Nephron progenitor cell (in vitro differentiated cells): ENCODE data around the gene TPCN1.

ENCODE experiments used
- DNase-seq: peaks from one replicate; pipeline ENCODE4 v3.0.0; 2021
- H3K27ac Mint-ChIP-seq: 2 replicates; pipeline ENCODE4 v1.8.0; 2021; ENCODE audit warnings: mild to moderate bottlenecking, moderate library complexity, mixed read lengths
- H3K27me3 Mint-ChIP-seq: 2 replicates; pipeline ENCODE4 v1.8.0; 2021; ENCODE audit warnings: mild to moderate bottlenecking, low read depth, mixed read lengths; ENCODE audit not compliant: poor library complexity
- H3K36me3 Mint-ChIP-seq: 2 replicates; pipeline ENCODE4 v1.8.0; 2021; ENCODE audit warnings: low read depth, mixed read lengths
- H3K4me1 Mint-ChIP-seq: 2 replicates; pipeline ENCODE4 v1.8.0; 2021; ENCODE audit warnings: mixed read lengths
- H3K4me3 Mint-ChIP-seq: 2 replicates; pipeline ENCODE4 v1.8.0; 2021; ENCODE audit warnings: mild to moderate bottlenecking, moderate library complexity, mixed read lengths
- H3K9me3 Mint-ChIP-seq: 2 replicates; pipeline ENCODE4 v1.8.0; 2021; ENCODE audit warnings: mild to moderate bottlenecking, moderate library complexity, mixed read lengths
- TF ChIP-seq, protein P1 (sequence below): fragments of 200-600 bp; sonication (generic); IDR thresholded peaks from 2 replicates; pipeline ENCODE4 v1.5.0; 2021; ENCODE audit warnings: antibody characterized with exemption

The TPCN1 gene

DNA sequence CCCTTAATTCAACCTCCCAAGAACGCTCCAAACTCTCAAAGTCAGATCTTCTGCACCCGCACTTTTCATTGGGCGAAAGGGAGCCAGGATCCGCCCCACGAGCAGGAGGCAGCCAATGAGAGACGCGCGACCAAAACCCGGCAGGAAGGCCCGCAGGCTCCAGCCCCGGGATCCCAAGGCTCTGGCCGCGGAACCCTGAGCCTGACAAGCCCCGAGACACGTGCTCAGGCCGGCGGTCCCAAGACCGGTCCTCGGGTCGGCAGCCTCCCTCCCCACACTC is 36.4 kb upstream of the TPCN1 start:
- H3K9me3 Mint-ChIP-seq = no peaks in the 10 kb centered on the region
- H3K4me3 Mint-ChIP-seq = peak overlapping the region; percentile 92
- no peaks in the 10 kb centered on the region for H3K27me3 Mint-ChIP-seq
- peak overlapping the region; percentile 89 for H3K27ac Mint-ChIP-seq
- peaks cover 30% of the 10 kb centered on the region for H3K4me1 Mint-ChIP-seq
- peak; percentile 84 for DNase-seq
- TF ChIP-seq, protein P1, sequence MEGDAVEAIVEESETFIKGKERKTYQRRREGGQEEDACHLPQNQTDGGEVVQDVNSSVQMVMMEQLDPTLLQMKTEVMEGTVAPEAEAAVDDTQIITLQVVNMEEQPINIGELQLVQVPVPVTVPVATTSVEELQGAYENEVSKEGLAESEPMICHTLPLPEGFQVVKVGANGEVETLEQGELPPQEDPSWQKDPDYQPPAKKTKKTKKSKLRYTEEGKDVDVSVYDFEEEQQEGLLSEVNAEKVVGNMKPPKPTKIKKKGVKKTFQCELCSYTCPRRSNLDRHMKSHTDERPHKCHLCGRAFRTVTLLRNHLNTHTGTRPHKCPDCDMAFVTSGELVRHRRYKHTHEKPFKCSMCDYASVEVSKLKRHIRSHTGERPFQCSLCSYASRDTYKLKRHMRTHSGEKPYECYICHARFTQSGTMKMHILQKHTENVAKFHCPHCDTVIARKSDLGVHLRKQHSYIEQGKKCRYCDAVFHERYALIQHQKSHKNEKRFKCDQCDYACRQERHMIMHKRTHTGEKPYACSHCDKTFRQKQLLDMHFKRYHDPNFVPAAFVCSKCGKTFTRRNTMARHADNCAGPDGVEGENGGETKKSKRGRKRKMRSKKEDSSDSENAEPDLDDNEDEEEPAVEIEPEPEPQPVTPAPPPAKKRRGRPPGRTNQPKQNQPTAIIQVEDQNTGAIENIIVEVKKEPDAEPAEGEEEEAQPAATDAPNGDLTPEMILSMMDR = no peak
- H3K36me3 Mint-ChIP-seq = peaks cover 46% of the 10 kb centered on the region

DNA sequence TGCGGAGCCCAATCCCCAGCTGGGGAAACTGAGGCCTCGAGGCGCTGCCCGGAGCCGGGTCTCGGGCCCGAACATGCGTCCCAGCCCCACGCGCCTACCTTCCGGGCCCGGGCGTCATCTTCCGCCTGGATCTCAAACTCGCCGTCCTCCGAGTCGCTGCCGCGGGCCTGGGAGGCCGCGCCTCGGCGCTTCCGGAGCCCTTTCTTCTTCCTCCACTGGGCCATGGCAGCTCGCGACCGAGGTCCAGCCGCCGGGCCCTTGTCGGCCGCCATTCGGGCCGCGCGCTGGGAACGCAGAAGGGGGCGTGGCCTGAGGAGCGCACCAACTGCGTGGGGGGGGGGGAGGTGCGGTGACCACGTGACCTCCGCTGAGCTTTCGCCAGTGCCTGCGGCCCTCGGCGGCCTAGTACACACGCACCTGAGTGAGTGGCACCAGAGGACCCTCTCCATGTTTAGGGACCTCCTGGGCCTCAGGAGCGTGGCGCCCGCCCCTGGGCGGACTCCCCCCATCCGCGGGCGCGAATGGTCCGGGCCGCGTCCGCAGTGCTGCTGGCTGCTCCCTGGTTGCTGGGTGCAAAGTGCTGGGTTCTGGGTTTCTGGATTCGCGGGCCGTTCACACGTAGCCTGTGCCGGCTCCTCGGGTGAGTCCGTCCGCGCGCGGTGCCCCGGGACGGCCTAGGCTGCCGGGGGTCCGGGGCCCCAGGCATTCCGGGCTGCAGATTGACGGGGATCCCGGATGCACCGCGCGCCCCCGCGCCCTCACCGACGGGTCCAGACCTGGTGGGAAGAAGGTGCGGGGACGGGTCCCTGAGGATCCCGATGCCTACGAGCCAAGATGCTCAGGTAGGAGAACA is 35.9 kb upstream of the TPCN1 start, which contains the start of the genes DDX54 and RITA1:
Gene DDX54 (minus strand): TSS at position 299 of the 853 bp plus-strand sequence. CDS start 27 bp downstream, at position 272.
Gene RITA1 (plus strand): TSS at position 542 of the 853 bp plus-strand sequence. CDS start 1,026 bp downstream, outside the sequence.
- peak; percentile 90 for DNase-seq
- no peaks in the 10 kb centered on the region for H3K27me3 Mint-ChIP-seq
- peaks cover 41% of the 10 kb centered on the region for H3K36me3 Mint-ChIP-seq
- peak within 1 kb of the TSS; percentile 92 for H3K4me3 Mint-ChIP-seq
- H3K9me3 Mint-ChIP-seq = no peaks in the 10 kb centered on the region
- peaks cover 32% of the 10 kb centered on the region for H3K4me1 Mint-ChIP-seq
- TF ChIP-seq, protein P1 = no peak
- H3K27ac Mint-ChIP-seq = peak within 1 kb of the TSS; percentile 96

DNA sequence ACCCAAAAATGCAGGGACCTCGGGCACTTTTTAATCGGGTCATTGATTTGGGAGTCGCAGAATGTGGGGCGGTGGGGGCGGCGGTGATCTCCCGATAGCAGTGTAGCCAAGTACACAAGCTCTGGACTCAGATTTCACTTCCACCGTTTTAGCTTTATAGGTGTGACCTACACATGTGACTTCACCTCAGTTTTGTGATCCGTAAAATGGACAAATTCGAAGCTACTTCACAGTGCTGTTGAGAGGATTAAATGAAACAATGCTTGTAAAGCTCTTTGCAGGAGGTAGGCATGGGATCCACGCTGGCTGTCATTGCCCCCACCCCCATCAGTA is 35.3 kb upstream of the TPCN1 start:
- TF ChIP-seq, protein P1 = no peak
- DNase-seq = no peak

DNA sequence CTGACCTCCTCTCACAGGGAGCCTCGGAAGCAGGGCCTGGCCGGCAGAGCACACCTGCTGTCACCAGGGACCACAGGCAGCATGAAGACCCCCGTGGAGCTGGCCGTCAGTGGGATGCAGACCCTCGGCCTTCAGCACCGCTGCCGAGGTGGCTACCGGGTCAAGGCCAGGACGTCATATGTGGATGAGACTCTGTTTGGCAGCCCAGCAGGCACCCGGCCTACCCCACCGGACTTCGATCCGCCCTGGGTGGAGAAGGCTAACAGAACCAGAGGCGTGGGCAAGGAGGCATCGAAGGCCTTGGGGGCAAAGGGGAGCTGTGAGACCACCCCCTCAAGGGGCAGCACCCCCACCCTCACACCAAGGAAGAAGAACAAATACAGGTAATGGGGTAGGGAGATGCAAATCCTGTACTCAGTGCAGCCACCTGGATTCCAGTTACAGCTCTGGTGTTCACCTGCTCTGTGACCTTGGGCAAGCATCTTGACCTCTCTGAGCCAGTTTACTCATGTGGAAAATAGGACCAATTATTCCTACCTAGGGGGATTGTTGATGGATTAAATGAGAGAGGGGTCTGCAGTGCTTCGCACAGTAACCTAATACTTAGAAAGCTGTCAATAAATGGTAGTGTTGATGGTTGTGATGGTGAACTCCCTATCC is 34.5 kb upstream of the TPCN1 start:
- peaks cover 45% of the 10 kb centered on the region for H3K36me3 Mint-ChIP-seq
- no peaks in the 10 kb centered on the region for H3K9me3 Mint-ChIP-seq
- H3K27ac Mint-ChIP-seq = peak overlapping the region; percentile 96
- DNase-seq = no peak
- H3K27me3 Mint-ChIP-seq = no peaks in the 10 kb centered on the region
- peaks cover 39% of the 10 kb centered on the region for H3K4me1 Mint-ChIP-seq
- peak overlapping the region; percentile 92 for H3K4me3 Mint-ChIP-seq
- TF ChIP-seq, protein P1 = no peak

More for the DNA sequence above, 35.3 kb upstream of the TPCN1 start:
- H3K27ac Mint-ChIP-seq = no peak overlapping the region
- no peaks in the 10 kb centered on the region for H3K9me3 Mint-ChIP-seq
- H3K36me3 Mint-ChIP-seq = peaks cover 41% of the 10 kb centered on the region
- H3K27me3 Mint-ChIP-seq = no peaks in the 10 kb centered on the region
- H3K4me1 Mint-ChIP-seq = peaks cover 38% of the 10 kb centered on the region
- peak overlapping the region; percentile 92 for H3K4me3 Mint-ChIP-seq

DNA sequence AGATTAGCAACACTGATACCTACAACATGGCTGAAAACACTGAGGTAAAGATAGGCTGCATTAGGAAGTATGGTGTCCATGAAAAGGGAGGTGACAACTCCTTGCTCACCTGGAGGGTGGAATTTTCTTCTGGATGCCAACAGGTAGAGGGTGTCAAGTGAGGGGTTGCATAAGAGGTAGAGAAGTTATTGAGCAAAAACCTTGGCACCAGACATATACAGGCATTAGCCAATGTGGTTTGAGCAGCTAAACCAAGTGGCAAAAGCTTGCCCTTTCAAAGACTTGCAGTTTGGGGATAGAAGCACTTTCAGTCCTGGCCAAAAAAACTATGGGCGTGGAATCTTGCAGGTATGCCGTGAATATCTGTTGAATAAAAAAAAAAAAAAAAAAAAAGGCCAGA is 31.9 kb upstream of the TPCN1 start:
- Mint-ChIP-seq H3K27ac (no peak overlapping the region), H3K36me3 (peaks cover 52% of the 10 kb centered on the region), H3K4me3 (no peak overlapping the region), H3K4me1 (peaks cover 57% of the 10 kb centered on the region), H3K27me3 (no peaks in the 10 kb centered on the region), H3K9me3 (no peaks in the 10 kb centered on the region)
- TF ChIP-seq, protein P1 = no peak
- DNase-seq = no peak
